HG03095 (cell line): ENCODE measurements around the gene NEGR1.

Source experiments
- ATAC-seq: cut with Tn5 transposase; IDR thresholded peaks from one replicate; pipeline ENCODE4 v1.9.1; 2021; ENCODE audit warnings: moderate library complexity; ENCODE audit not compliant: unreplicated experiment

The NEGR1 gene

DNA sequence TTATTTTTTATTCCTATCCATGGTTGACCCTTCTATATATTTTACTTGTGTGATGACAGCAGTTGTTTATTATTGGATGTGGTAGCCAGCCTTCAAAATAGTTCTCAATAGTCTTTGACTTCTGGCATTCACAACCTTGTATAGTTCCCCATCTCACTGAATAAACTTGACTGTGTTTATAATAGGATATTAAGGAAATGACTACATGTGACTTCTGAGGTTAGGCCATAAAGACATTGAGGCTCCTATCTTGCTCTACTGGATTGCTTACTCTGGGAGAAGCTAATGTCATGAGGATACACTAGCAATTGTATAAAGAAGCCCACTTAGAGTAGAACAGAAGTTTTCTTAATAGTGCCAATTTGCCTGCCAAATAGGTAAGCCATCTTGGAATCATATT lies 231.8 kb downstream of the NEGR1 start:
- ATAC-seq, result no peak

DNA sequence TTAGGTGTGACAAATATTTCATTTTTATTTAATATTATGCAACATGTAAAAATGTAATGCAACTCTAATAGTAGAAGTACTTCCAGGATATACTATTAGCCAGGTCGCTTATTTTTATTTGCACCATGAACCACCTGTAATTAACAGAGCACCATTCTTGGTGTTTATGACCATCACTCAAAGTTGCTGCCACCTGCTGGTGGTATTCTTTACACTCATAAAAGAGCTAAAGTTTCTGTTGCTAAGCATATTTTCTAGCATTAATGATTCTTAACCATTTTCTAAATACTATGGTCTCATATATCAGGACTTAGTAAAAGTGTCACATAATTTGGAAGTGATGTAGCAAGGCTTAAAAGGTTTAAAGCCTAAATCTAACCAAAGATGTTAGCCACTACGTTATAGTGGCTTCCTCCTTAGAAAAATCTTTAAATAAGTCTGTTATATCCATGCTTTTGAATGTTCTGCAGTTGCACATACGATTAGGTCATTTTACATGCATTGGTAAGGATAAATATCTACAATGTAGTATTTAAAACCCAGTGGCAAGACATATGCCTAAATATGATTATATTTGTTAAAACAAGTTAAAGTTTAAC lies 244.5 kb downstream of the NEGR1 start:
- ATAC-seq, result peak; percentile 60

DNA sequence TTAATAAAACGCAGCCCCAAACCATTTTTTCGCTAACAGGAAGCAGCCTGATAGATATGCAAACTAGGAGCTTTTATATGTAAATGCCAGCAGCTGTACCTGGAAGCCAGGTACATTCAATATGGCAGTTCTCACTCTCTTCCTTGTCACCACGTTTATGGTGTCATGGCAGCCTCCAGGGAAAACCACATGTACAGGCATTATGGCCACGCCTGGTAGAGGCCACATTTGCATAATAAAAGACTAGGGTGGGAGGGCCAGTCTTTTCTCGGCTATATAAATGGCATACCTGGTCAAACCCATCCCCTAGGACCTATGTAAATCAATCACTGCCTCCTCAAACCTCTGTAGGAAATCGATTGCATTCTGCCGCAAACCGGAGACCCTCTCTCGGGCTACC lies 247.5 kb downstream of the NEGR1 start:
- no peak for ATAC-seq

DNA sequence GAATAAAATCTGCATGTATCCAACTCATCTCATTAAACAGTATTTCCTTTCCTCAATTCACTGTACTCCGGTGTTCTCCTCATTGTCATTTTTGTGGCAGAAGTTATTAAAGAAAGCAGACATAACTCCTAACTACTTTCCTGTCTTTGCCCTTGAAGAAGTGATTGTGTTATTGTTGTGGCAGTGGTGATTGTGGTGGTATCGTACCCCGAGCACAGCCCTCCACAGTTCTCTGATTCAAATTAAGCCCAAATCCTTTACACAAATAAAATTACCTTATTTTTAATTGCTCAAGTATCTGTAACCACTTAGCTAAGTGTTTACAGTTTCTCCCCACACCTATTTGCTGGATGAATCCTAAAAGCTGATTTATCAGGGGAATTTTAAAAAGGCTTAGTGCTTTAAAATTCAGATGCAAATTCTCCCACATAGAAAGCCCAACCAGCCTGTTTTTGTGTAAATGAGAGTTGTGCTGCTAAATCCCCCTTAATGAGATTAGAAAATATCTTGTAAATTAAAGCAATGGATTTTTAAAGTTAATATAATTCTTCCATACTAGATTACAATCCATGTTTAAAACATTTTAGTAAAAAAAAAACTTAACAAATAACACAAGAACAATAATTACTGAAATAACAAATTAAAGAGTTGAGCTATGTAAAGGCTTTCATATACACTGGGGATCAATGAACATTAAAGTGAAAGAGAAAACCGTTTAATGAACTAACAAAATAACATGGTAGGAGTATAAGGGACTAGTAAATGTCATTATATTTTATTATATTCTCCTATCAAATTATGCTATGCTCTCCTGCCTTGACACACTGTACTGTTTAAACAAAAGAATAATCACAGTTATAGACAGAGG lies 259.0 kb downstream of the NEGR1 start:
- ATAC-seq, result no peak

DNA sequence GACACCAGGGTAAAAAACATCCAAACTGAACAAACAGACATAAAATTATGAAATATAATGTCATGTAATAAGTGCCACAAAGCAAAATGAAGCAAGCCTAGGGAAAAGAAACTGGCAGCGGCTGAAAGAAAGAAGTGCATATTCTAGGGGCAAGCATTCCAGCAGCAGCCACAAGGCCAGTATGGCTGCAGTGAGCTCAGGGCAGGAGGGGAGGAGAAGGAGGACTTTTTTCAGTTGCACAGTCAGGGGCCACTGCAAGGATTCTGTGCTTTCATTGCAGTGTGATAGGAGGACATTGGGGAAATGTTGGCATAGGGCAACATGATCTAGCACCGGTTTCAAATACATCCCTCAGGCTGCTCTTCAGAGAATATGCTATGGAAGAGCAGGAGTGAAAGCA lies 263.8 kb downstream of the NEGR1 start:
- no peak for ATAC-seq

DNA sequence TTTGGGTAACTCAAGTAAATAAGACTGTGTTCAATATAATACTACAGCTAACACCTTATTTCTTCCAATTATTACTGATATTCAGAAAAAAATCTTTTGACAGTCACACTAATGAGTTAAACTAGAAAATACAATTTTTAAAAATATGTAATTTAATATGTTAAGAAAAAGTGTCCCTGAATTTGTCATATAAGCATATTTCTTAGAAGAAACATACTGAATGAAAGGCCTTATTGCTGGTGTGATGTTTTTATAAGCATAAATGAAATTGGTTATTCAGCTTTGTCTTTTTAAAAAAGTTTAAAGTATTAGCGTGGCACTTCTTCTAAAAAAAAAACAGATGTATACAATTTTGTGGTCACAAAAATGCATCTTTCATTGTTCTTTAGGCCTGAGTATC lies 267.3 kb downstream of the NEGR1 start:
- no peak for ATAC-seq

DNA sequence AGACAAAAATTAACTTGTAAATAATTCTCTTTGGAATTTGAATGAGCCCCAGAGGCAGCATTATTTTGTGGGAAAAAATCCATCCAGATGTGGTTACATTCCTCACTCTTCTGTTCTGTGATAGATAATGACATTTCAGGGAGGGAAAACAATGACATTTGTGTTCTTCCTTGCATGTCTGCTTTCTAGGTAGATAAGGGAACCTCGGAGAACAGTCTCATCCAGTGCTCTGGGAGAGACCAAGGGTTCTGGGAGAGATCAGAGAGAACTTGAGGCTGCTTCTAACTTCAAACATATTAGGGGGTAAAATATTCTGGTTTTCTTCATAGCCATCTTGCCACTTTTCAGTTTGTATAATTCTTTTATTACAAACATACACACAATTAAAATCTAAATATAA lies 269.2 kb downstream of the NEGR1 start:
- ATAC-seq, result no peak

DNA sequence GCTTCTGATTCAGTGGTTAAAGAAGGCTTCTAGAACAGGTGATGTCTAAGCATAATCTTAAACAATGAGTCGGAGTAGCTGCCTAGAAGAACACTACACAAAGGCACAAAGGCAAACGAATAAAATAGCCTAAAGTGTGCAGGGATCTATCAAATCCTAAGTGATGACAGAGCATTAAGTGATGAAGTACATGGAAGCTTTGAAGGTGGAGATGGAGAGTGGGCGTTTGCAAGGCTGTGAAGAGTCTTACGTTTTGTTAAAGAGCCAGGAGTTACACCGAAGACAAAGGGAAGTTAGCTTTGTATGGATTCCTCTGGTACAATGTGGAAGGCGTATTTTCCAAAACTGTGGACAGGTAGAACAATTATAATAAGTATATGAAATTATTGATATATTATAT lies 270.6 kb downstream of the NEGR1 start:
- ATAC-seq, result no peak

DNA sequence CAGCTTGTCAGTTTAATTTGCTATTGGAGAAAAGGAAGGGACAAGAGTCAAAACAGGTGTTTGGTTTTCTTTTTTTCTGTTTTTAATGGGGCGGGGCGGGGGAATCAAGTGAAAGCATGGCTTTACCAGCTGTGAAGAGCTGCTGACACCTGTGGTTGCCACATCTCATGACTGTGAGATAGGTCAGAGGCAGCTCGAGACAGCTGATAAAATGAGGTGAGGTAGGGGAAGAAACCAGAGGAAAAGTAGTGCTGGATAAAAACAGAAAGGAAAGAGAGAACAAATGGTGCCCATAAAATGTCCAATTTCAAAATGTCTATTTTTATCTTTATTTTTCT lies 272.3 kb downstream of the NEGR1 start:
- ATAC-seq, result no peak

DNA sequence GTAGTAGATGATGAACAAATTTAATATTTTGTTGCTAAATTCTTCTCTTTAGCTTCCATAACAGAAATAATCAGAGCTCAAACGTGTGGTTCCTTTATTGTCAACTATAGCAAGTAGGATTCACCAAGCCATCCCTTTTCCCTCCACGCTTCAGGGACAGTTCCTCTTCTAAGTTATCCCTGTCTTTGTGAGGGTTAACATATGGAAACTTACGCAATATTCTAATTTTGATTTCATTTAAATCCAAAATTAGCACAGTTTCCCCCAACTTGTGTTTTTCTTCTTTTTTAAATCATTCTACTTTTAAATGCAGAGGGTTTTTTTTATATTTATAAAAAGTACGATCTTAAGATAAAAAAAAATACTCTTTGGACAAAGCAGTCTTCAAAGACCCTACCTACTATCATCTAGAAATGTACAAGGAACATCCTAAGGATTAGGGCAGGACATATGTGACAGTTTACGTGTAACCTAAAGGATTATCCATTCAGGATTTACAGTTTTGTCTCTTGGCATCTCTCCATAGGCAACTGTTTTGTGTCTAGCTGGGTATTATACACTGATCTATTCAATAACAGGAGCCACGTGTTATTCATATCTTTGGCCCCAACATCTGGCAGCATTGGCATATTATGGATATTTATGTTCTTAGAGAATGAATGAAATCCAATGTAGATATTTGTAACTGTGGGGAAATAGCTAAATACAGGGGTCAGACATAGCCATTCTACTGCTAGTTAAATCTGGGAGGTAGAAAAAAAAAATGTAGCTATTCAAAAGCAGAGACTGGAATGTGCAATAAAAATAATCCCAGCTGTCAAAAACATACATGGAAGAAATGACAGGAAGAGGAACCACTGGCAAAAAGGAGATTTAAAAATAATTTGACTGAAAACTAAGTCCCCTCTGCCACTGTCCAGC lies 272.9 kb downstream of the NEGR1 start:
- ATAC-seq, result no peak

DNA sequence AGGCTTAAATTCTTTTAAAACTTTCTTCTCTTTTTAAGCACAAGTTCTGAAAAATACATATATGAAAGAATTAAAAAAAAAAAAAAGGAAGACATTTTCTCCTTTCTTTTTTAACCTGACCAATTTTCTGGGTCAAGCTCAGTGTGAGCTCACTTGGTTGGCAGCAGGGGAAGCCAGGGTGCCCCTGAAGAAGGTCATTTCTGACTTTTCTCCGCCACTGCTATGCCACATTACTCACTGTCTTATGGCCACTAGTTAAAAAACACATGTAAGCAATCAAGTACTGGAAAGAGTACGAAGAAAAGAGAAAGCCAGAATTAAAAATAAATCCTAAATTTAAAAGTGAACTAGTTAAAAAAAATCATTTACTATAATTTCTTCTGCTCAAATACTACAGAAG lies 275.0 kb downstream of the NEGR1 start:
- ATAC-seq, result no peak

DNA sequence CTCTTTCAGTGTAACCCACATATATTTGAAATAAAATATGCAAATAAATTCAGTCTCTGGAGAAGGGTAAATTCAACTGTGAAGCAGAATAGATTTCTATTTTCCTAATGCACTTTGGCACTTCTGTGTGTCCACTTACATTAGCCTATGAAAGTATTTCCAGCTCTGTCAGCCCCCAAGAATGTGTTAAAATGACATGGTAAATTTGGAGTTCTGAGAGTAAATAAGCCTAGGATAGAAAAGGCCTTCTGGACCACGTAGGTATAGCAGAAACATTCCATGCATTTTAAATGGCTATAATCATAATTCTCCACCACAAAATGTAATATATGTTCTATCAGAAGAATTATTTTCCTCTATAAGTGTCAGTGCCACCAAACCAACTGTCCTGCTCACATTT lies 276.2 kb downstream of the NEGR1 start:
- no peak for ATAC-seq

DNA sequence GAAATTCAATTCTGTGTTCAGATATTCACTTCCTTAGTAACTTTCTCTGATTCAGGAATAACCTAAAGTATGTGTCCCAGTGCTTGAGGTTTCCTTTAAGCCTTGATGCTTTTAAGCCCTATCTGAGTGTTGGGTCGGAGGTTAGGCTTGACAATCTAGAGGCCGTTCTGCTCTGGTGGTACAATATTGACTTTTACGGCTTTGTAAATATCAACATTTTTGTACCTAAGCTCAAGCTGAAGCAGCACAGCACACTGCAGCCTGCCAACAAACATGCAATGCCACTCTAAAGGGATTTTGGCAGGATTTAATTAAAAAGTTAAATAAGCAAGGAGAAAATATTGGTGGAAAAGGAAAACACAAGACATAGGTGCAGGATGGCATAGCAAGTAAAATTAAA lies 279.2 kb downstream of the NEGR1 start:
- no peak for ATAC-seq

DNA sequence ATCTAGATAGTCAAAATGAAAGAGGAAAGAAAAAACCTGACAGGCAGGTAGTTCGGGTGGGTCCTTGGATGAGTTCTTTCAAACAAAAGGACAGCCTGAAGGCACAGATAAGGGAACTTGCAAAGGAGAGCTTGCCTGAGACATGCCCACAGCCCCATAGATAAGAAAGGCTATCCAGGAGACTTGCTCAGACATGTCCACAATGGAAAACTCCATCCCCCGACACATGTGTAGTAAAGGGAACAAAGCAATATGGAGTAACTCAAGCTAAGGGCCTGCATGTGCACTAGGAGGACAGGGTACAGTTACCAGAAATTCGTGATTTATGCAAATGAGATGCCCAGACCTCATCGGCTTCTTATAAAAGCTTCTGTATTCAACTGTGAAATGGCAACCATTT lies 281.5 kb downstream of the NEGR1 start:
- no peak for ATAC-seq

DNA sequence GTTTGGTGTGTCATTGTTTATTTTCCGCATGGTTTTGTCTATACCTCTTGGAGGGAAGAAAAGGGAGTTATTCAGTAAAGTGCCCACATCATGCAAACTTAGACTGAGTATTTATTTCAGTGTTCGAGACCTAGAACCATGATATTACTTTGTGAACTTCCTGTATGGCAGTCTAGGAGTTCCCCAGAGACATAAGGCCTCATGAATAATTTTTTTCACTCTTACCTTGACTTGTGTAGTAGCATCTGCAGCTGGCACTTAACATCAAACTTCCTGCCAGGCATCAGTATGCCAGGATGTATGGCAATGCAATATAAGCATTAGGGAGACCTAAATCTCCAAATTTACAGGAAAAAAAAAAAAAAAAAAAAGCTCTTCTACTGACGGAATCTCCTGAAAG lies 287.7 kb downstream of the NEGR1 start:
- no peak for ATAC-seq

DNA sequence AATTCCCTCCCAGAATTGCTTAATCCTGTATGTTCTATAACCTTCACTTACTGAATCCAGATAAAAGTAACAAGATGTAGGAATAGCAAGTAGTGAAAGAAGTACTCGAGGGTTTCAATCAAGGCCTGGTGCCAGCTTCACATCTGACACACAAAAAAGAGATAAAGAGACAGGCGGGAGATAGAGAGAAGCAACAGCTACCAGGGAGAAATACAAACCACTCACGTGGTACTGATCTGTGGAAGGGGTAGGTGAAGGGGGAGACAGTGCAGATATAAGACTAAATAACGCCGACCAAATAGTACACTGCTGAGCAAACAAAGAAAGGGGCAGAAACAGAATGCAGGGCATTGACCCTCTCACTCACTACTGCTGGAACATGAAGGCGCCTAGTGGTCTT lies 295.2 kb downstream of the NEGR1 start:
- no peak for ATAC-seq

DNA sequence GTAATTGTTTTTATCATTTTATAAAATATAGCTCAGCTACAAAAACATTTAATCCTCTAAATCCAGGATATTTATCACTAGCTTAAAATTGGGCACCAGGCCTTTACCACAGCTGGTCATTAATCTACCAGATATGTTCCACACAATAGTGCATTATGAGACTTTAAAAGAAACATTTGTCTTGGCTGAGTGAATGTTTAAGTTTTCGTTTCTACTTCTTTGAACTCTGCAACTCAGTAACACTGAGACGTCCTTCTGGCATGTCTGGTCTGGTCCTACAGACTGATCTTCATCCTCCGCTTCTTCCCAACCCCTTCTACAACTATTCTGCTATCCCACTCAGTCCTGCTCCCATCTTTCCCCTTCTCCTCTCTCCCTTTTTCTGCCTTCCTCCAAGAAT lies 296.2 kb downstream of the NEGR1 start:
- ATAC-seq, result no peak

DNA sequence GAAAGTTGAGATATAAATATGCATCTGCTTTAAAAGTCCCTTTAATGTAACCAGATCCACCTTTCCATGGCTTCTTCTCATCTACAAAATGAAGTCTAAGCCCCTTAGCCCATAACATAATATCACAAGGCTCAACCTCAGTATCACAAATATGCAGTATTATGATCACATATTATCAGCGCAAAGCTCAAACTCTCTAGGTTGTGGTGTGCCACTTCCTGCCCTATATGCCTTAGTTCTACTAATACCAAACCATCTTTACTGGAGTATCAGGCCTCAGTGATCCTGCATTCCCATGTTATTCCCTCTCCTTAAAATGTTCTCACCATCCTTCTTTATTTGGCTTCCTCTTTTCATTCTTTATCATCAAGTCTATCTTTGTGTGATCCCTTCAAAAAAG lies 301.8 kb downstream of the NEGR1 start:
- ATAC-seq, result no peak

DNA sequence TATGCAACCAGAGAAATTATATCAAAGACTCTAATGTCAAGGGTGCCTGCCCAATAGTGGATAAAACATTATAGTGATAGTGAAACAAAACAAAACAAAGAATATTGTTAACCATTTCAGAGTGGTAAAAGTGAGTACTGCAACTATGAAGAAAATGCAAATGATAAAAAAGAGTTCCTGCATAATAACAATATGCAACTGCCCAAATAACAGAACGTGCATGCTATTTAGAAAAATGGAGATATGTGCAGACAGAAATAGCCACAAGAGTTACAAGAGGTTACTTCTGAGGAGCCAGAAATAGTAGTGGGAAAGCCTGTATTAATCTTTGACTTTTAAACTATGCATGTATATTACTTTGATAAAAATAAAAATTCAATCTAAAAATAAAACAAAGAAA lies 302.5 kb downstream of the NEGR1 start:
- ATAC-seq, result no peak

DNA sequence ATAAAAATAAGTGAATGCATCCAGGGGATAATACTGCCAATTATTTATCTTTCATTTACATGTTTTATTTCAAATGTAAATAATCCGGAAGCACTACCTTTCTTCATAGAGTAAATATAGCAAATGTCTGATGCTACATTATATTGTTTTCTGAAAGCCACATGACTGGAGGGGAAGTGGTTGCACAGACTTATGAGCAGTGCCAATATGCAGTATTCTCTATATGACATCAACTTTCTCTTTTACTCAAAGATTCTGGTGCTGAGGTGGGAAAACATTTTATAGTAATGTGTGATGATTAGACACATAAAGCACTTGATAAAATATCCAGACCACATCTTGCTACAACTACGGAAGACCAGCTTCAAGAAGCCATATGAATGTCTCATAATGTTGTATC lies 314.7 kb downstream of the NEGR1 start:
- peak; percentile 75 for ATAC-seq

DNA sequence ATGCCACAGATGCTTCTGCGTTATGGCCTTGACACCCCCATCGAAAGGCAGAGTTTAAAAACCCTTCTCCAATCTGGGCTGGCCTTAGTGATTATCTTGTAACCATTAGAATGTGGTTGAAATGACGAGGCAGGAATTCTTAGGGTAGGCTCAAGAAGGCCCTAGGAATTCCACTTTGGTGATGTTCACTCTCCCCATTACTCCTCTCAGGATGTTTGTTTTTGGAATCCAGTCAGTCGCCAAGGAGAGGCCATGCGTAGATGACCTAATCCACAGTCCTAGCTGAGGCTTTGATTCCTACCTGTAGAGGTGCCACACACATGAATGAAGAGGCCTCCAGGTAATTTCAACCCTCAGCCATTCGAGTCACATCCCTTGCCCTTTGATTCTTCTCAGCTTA lies 318.2 kb downstream of the NEGR1 start:
- no peak for ATAC-seq
